Kidney (tissue), 14 donors: ENCODE measurements around the gene GFAP. TPM values are rescaled to one million over a fixed set of nuclear protein-coding genes. Genes with fewer than 3 reads are reported as not detected.
A peak's percentile ranks its signal among the peaks of the same experiment; 100 is the strongest.

Experiments used
- DNase-seq, 5 donors: peaks; one replicate each; pipeline ENCODE4 v3.0.0-alpha.2; 2013 to 2020
- FAIRE-seq: peaks from 2 replicates; lab custom pipeline; 2012; peaks lifted over from hg19 to GRCh38; lab: Jason Lieb, UNC
- H3K27ac ChIP-seq, 2 donors: one replicate each; pipeline ENCODE4 v1.7.0; 2013; ENCODE audit warnings: low read depth in 2 of 2, low read length in 2 of 2, inconsistent platforms in 1 of 2
- H3K27me3 ChIP-seq: one replicate; pipeline ENCODE4 v1.7.1; 2013; ENCODE audit warnings: low read length, inconsistent platforms; ENCODE audit not compliant: control insufficient read depth, insufficient read depth
- H3K36me3 ChIP-seq, 3 donors: one replicate each; pipeline versions ENCODE4 v1.7.0 to v1.7.1; 2013; ENCODE audit warnings: low read length in 3 of 3, control low read depth in 1 of 3, inconsistent platforms in 1 of 3; ENCODE audit not compliant: insufficient read depth in 3 of 3, control insufficient read depth in 2 of 3
- H3K4me1 ChIP-seq, 3 donors: one replicate each; pipeline versions ENCODE4 v1.7.0 to v1.7.1; 2013; ENCODE audit warnings: low read length in 3 of 3, inconsistent platforms in 1 of 3, low read depth in 1 of 3; ENCODE audit not compliant: control insufficient read depth in 2 of 3, insufficient read depth in 2 of 3
- H3K4me3 ChIP-seq, 3 donors: one replicate each; pipeline versions ENCODE4 v1.7.0 to v1.8.1; 2013; ENCODE audit warnings: low read length in 3 of 3, control low read depth in 1 of 3, inconsistent platforms in 1 of 3
- H3K9ac ChIP-seq, 3 donors: one replicate each; pipeline versions ENCODE4 v1.7.0 to v1.7.1; 2013; ENCODE audit warnings: low read length in 3 of 3, control low read depth in 1 of 3, inconsistent platforms in 1 of 3
- H3K9me3 ChIP-seq, 3 donors: one replicate each; pipeline versions ENCODE4 v1.7.0 to v1.7.1; 2013; ENCODE audit warnings: low read length in 3 of 3, control low read depth in 1 of 3, inconsistent platforms in 1 of 3; ENCODE audit not compliant: control insufficient read depth in 2 of 3, insufficient read depth in 1 of 3
- intact Hi-C: fragments of 100-400 bp; cut with DNase I; formaldehyde crosslinking; loops from one replicate; pipeline ENCODE4 v1.11.1; 2022
- polyA plus RNA-seq: library from polyadenylated mRNA; stranded (reverse); fragments of 350-450 nt; fragmentation: Illumina TruSeq; extraction: RNeasy Lipid Tissue Mini Kit (QIAGEN cat#74804); gene quantifications from one replicate; pipeline ENCODE4 v1.2.3, GENCODE V29; 2014; ENCODE audit warnings: low read depth, low replicate concordance; ENCODE audit not compliant: insufficient read depth
- total RNA-seq: library from RNA; stranded (reverse); fragmentation: NEBNext Ultra II Directional; extraction: Animal tissue kit (Norgen Biotek cat#: 25700); gene quantifications from one replicate; pipeline ENCODE4 v1.2.1, GENCODE V29; 2021
- TF ChIP-seq, protein P1 (sequence below): IDR thresholded peaks from 3 replicates; pipeline ENCODE4 v1.5.1; 2012; ENCODE audit warnings: mild to moderate bottlenecking, moderate library complexity, borderline replicate concordance; ENCODE audit not compliant: insufficient read depth; ENCODE audit errors: extremely low read depth
- donor health status: control.
- donor health status: control.
- donor health status: control.
- donor health status: control.
- donor health status: control.
- donor health status: DM: yes; HTN: yes; CAD: no.
- donor health status: Normal renal cell carcinoma (clear cell type).

Gene GFAP
- total and polyA plus RNA-seq, 2 donors from 2014 or later: 1.4 to 2.3 TPM

DNA sequence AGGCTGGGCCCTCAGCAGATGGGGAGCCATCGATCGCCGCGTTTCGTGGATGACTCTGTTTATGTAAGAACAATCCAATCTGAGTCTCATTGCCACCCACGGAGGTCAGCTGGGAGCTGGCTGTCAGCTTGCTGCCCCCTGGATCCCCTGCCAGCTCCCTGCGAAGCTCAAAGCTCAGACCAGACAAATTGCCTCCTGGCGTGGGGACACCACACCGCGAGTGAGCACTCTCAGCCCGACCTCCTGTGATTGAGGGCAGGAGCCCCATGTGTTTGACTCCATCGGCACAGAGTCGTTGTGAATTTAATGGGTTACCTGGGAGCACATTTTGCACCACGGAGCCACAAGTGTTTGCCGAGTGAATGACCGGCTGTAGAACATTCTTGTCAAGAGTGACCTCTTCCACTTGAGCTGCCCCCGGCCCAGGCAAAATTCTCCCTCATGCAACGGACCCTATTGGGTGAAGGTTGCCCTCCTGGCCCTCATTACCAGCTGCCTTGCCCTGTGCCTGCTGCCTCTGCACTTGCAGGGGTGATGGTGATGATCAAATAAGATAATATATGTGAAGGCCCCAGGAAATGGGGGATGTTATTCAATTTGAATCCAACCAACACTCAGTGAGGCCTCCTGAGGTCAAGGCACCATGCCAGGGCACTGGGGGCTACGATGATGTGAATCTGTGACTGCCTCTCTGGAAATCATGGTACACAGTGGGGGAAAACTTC is 7.6 kb upstream of the GFAP start:
- intact Hi-C loops: loop anchor here (10.0 kb wide), 1 partner anchor 192 kb away; no protein-coding TSS in a partner anchor
- FAIRE-seq (no peak), DNase-seq (peak in 2 of 5 donors; percentile 30 to 50)
- Histone ChIP-seq H3K9ac (no peak overlapping the region), H3K36me3 (no peaks in the 10 kb centered on the region), H3K9me3 (no peaks in the 10 kb centered on the region), H3K27ac (no peak overlapping the region), H3K4me1 (no peaks in the 10 kb centered on the region), H3K4me3 (no peak overlapping the region), H3K27me3 (no peaks in the 10 kb centered on the region)
- TF ChIP-seq, protein P1, sequence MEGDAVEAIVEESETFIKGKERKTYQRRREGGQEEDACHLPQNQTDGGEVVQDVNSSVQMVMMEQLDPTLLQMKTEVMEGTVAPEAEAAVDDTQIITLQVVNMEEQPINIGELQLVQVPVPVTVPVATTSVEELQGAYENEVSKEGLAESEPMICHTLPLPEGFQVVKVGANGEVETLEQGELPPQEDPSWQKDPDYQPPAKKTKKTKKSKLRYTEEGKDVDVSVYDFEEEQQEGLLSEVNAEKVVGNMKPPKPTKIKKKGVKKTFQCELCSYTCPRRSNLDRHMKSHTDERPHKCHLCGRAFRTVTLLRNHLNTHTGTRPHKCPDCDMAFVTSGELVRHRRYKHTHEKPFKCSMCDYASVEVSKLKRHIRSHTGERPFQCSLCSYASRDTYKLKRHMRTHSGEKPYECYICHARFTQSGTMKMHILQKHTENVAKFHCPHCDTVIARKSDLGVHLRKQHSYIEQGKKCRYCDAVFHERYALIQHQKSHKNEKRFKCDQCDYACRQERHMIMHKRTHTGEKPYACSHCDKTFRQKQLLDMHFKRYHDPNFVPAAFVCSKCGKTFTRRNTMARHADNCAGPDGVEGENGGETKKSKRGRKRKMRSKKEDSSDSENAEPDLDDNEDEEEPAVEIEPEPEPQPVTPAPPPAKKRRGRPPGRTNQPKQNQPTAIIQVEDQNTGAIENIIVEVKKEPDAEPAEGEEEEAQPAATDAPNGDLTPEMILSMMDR: no peak

GRCh38 chr17:44922136-44922535 is 6.8 kb upstream of the GFAP start:
- FAIRE-seq: no peak
- DNase-seq: peak in 1 of 5 donors; percentile 28
- Histone ChIP-seq H3K36me3 (no peaks in the 10 kb centered on the region), H3K27ac (no peak overlapping the region), H3K9me3 (no peaks in the 10 kb centered on the region), H3K4me1 (no peaks in the 10 kb centered on the region), H3K27me3 (no peaks in the 10 kb centered on the region), H3K4me3 (no peak overlapping the region), H3K9ac (no peak overlapping the region)
- TF ChIP-seq, protein P1: no peak
- intact Hi-C loops: loop anchor here (10.0 kb wide), 1 partner anchor 193 kb away; no protein-coding TSS in a partner anchor

DNA sequence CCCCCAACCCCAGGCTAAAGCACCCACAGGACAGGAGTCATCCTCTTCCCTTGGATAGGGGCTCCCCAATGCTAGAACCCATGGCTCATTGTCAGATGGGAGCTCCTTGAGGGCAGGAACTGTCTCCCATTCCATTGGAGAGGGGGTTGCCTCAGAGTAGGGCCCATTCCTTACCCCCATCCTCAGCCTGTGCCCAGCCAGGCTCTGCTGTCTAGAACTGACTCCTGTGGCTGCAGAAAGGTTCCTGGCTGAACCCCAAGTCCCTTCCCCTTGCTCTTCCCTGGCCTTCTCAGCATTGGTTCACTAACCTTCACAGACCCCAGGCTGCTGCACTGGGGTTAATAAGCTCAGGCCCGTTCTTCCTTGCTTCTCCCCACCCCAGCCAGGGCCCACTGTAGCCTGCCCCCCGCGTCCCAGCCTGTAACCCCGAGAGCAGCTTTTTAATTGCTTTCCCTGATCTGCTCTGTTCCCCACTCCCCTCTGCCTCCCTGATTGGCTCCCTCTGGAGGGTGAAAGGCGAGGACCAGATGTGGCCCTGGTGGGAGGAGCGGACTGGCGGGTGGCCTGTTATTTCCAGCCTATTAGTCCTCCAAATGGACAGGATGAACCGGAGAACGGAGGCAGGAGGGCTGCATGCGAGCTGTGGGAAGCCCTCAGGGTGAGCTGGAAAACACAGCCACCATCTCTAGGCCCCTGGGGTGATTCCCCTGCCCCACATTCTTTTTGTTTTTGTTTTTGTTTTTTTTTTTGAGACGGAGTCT is 6.0 kb upstream of the GFAP start:
- TF ChIP-seq, protein P1: no peak
- H3K4me1 ChIP-seq: no peaks in the 10 kb centered on the region
- H3K27ac ChIP-seq: no peak overlapping the region
- no peak overlapping the region for H3K4me3 ChIP-seq
- DNase-seq (peak; percentile 21 to 64 (median 52)), FAIRE-seq (no peak)
- H3K27me3 ChIP-seq: no peaks in the 10 kb centered on the region
- H3K36me3 ChIP-seq: no peaks in the 10 kb centered on the region
- no peaks in the 10 kb centered on the region for H3K9me3 ChIP-seq
- no peak overlapping the region for H3K9ac ChIP-seq
- intact Hi-C loops: loop anchor here (10.0 kb wide), 1 partner anchor 193 kb away; no protein-coding TSS in a partner anchor
